Globus pallidus (tissue), 1 donor: ENCODE data around the gene CLCNKB.
"Not testable (repeated sequence)": the region's sequence is repeated elsewhere in the genome, so short reads cannot be mapped to it uniquely, and the experiment has no call there.

ENCODE experiments used
- DNase-seq: peaks from one replicate; pipeline ENCODE4 v3.0.0-alpha.2; 2015; ENCODE audit warnings: low spot score

Gene CLCNKB

DNA sequence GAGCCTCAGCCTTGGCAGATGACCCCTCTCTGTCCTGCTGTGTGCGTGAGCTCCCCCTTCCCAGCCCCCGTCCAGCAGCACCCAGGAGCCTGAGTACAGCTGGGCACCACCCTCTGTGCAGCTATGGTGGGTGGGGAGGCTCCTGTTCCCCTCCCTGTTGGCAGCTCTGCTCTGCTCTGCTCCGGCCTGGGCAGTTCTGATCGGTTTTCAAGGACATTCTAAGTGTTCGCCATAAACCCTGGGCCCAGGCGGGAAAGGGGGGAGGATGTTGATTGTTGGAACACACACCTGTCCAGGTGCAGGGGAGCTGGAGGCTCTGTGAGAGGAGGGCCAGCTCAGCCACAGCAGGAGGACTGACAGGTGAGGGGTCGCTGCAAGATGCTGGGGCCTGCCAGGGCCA lies at the start of gene CLCNKB:
Gene CLCNKB, plus strand, starts transcription at position 262 of the 400 bp plus-strand sequence. CDS start 711 bp downstream, outside the sequence.
- no peak for DNase-seq

DNA sequence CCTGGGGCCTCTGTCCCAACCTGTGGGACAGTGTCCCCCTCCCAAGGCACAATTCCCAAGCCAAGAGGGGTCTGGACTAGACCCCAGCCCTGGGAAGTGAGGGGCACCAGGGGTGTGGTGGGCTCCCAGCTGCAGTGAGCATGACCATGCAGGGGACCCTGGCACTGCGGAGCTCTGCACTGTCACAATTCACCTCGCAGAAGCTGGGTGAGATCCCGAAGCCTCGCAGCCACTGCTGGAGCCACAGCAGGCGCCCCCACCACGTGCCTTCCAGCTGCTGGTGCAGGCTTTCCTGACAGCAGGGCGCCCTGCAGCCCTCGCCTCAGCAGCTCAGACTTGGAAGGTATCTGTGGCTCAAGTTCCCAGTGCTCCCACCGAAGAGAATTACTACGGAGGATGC lies 49.5 kb upstream of the CLCNKB start:
- no peak for DNase-seq

DNA sequence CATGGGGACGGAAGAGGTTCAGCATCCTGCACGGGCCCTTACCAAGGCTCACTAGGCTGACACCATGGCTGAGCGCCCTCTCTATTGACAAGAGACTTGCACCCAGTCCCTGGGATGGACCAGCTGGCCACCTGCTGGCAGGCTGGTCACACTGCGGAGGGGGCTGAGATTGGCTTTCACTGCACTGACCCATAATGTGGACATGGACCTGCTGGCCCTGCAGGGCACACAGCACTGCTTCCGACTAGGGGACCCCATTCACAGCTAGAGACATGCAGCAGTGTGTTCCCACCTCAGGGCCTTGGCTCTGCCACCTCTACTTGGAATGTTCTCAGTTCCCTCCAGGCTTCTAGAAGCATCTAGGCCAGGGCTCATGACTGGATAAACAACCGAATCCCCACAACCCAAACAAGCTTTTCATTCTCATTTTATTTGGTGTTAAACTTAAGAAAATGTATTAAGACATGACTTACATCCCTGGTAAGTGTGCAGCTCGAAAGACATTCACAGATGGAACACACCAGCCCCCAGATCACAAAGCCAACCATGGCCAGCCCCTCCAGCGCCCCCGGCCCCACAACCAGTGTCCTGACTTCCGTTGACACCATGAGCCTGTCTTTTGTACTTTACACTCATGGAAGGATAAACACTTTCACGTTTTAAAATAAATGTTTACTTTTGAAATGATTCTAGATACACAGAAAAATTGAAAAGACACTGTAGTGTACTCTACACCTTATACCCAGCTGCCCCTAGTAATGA lies 48.8 kb upstream of the CLCNKB start:
- peak; percentile 80 for DNase-seq

DNA sequence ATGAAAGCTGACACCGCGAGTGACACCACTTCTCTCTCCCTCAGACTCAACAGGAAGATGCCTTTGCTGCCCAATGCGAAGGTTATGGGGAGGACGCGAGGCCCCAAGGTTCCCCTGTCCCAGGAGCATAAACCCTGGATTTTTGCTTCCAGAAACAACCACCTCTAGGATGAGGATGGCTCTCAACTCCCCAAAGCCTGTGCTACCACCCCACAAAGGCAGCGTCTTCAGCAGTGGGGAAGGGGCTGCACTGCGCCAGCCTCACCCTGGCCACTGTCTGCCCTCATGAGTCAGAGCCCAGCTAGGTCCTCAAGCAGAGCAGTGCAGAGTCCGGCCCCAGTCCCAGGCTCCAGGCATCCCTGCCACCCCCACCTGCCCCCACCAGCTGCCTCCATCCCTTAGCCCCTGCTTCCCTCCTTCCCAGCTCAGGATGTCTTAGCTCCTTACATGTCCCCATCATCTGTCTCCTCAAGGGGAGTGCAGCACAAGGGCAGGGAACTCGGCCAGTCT lies 46.5 kb upstream of the CLCNKB start:
- DNase-seq: no peak

DNA sequence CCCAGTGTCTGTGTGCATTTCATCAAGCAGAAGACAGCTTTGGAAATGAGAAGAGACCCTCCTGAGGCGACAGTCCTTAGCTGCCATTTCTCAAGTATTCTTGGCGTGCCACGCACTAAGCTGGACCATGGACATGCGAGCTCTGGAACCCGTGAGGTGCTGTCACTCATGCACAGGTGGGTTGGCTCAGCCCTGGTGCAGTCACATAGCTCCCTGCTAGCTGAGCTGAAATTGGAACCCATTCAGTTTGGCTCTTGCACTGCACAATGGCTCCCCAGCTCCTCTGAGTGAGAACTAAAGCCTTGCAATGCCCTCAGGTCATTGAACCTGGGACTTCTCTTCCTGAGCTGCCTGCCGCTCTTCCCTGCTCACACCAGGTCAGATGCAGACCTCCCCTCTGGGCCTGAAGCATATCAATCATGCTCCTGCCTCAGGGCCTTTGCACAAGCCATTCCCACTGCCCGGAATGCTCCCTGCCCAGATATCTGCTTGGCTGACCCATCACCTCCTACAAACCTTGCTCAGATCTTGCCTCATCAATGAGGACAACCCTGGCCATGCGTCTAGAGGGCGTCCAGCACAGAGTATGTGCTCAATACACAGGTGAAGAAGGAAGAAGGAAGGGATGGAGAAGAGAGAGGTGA lies 45.8 kb upstream of the CLCNKB start:
- DNase-seq: no peak

DNA sequence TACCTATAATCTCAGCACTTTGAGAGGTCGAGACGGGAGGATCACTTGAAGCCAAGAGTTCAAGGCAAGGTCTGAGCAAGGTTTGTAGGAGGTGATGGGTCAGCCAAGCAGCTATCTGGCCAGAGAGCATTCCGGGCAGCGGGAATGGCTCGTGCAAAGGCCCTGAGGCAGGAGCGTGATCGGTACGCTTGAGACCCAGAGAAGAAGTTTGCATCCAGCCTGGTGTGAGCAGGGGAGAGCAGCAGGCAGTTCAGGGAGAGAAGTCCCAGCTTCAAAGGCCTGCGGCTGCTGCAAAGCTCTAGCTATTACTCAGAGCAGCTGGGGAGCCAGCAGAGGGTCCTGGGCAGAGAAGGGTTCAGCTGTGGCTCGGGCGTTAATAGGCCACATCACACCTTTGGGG lies 44.7 kb upstream of the CLCNKB start:
- no peak for DNase-seq

DNA sequence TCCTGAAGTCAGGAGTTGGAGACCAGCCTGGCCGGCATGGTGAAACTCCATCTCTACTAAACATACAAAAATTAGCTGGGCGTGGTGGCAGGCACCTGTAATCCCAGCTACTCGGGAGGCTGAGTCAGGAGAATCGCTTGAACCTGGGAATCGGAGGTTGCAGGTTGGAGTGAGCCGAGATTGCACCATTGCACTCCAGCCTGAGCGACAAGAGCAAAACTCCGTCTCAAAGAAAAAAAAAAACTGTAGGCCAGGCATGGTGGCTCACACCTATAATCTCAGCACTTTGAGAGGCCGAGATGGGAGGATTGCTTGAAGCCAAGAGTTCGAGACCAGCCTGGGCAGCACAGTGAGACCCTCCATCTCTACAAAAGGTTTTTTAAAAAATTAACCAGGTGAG lies 42.3 kb upstream of the CLCNKB start:
- DNase-seq: not testable (repeated sequence)

DNA sequence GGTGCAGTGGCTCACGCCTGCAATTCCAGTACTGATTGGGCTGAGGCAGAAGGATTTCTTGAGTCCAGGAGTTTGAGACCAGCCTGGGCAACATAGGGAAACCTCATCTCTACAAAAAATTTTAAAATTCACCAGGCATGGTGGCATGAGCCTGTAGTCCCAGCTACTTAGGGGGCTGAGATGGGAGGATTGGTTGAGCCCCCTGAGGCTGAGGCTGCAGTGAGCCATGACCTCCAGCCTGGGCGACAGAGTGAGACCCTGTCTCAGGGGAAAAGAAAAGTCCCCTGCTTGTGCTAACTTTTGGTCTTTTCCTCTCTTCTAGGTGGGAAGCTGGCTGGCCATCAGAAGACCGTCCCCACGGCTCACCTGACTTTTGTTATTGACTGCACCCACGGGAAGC lies 38.0 kb upstream of the CLCNKB start:
- no peak for DNase-seq

DNA sequence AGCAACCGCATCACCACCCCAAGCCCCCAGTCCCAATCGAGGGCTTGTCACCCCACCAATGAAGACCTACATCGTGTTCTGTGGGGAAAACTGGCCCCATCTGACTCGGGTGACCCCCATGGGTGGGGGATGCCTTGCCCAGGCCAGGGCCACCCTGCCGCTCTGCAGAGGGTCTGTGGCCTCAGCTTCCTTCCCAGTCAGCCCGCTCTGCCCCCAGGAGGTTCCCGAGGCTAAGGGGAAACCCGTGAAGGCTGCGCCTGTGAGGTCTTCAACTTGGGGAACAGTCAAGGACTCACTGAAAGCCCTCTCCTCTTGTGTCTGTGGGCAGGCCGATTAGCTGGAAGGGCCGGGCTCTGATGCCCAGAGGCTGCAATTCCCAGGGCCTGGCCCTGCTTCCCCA lies 37.6 kb upstream of the CLCNKB start:
- no peak for DNase-seq

DNA sequence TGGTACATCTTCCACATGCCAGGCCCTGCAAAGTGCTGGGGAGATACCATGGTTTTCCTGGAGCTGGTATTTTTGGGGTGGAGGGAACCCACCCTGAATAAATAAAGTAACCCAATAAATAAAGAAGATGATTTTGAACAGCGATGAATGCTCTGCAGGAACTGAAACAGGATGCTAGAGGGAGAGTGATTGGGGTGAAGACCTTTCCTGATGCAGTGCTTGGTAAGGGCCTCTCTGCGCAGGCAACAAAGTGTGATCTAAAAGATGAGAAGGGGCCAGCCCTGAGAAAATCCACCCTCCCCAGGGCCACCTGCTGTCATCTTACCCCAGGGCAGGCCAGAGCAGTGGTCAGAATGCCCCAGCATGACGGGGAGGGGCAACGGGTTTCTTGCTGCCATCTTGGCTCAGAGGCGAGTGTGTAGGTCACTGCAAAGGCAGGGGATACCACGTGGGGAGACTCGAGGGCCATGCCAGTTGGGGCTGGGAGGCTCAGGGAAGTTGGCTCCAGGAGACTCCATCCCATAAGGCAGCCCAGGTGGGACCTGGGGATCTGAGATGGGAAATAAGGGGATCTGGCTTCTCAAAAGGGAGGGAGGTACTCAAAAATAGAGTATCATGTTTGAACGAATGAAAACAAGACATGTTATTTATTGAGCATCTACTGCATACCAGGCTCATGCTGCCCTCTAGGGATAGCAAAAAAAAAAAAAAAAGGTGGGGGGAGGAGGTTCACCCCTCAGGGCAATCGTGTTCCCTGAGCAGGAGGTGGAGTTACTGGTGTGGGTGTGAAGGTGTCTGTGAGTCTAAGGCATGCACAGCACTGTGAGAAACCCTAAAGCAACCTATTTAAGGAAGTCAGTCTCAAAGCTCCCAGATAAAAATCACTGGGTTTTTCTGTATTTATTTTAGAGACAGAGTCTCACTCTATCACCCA lies 36.8 kb upstream of the CLCNKB start:
- no peak for DNase-seq

DNA sequence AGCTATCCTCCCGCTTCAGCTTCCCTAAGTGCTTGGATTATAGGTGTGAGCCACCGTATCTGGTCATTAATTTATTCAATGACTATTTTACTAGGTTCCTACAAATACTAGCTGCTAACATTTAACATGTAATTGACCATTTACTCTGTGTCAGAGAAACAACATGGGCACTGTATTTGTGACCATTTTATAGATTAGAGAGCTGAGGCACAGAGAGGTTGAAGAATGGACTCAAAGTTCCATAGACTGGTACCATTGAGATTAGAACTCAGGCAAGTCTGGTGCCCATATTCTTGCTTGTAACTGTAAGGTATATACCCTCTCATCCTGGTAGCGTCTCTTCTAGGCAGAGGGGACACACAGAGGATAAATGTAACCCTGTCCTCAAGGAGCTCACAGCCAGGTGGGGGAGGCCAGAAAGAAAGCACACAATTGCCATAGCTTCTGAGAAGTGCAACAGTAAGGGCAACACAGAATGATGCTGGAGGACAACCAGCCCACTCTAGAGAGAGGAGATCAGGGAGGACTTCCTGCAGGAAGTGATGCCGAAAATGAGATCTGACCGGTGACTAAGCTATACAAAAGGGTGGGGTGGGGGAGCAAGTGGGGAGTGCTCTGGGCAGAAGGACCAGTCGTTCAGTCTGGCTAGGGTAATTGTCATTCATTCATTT lies 35.8 kb upstream of the CLCNKB start:
- DNase-seq: no peak

DNA sequence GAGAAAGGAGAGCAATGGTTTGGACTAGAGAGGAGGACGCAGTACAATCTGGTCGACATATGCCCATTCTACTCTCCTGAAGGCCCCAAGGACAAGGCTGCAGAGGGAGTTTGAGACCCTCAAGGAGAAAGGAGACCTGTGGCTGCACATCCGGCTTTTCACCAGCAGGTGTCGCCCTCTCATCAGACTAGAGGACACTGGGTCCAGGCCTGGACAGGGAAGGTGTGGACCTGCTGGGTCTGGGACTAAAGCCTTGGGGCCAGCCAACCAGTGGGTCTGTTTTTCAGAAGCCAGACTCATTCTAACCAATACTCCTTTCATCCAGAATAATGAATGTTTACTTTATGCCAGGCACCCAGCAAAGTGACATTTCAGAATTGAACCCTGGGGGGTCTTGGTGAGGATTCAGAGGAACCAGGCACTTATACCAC lies 34.5 kb upstream of the CLCNKB start:
- peak; percentile 56 for DNase-seq

DNA sequence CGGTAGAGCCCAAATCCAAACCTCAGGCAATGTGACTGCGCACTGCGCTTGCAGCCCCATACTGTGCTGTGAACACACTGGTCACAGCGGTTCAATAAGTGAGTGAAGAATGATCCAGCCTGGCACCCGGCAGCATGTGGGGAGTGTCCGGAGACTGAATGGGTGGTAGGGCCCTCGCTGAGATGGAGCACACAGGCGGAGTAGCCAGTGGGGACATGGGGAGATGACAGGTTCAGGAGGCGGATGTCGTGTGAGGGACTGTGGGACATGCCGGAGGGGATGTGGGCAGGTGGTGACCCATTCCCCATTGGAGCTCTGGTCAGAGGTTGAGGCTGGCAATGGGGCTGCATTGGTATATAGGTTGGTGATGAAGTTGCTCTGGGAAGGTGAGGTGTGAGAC lies 33.9 kb upstream of the CLCNKB start:
- no peak for DNase-seq

DNA sequence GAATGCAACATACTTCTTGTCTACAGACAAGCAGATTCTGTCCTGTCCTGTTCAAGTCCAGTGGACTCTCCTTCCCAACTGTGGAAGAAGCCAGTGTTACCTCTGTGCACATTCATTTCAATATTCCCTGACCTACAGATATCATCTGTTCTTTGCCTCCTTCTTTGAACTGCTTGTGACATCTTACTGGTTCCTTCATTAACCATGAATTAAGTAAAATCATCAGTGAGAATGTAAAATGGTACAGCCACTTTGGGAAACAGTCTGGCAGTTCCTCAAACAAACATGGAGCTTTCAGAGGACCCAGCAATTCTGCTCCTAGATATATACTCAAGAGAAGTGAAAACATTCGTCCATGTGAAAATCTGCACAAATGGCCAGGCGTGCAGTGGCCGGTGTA lies 32.7 kb upstream of the CLCNKB start:
- no peak for DNase-seq

DNA sequence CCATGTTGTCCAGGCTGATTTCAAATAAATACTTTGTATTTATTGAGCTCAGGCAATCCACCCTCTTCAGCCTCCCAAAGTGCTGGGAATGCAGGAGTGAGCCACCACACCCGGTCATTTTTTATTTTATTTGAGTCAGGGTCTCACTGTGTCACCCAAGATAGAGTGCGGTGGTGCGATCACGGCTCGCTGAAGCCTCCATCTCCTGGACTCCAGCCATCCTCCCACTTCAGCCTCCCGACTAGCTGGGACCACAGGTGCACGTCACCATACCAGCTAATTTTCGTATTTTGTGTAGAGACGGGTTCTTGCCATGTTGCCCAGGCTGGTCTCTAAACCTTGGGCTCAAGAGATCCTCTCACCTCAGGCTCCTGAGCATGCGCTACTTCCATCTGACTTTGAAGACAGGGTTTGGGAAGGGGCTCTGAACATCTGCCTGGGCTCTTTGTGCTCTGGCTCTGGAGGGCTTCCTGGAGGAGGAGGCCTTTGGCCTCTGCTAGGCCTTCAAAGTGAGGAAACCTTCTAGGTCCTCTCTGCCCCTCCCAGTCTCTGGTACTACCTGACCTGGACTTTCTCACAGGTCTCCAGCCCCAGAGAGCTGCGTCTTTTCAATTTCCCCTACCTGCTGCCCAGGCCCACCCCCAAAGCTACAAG lies 31.5 kb upstream of the CLCNKB start:
- no peak for DNase-seq

DNA sequence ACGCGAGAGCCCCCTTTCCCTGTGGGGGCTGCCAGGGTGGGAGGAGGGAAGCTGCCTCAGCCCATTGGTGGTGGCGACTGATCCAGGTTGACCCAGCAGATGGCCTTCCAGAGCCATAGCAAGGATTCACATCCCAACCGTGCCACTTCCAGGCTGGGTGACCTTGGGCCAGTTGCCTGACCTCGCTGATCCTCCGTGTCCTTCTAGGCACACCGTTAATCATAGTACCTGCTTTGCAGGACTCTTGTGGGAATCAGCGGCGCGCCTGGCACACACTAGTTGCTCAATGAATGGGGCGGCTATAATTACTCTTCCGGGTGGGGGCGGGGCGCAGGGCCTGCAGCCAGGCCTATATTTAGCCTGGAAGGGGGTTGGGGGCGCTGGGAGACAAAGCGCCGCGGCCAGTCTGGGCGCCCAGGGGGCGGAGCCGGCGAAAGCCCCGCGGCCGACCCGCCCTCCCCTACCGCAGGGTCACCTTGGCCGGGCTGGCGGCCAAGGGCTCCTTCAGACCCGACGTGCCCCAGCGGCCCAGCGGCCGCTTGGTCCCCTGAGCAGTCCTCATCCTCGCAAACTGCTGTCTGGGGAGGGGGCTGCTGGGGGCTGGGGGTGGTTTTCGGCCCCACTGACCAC lies 30.9 kb upstream of the CLCNKB start:
- no peak for DNase-seq

DNA sequence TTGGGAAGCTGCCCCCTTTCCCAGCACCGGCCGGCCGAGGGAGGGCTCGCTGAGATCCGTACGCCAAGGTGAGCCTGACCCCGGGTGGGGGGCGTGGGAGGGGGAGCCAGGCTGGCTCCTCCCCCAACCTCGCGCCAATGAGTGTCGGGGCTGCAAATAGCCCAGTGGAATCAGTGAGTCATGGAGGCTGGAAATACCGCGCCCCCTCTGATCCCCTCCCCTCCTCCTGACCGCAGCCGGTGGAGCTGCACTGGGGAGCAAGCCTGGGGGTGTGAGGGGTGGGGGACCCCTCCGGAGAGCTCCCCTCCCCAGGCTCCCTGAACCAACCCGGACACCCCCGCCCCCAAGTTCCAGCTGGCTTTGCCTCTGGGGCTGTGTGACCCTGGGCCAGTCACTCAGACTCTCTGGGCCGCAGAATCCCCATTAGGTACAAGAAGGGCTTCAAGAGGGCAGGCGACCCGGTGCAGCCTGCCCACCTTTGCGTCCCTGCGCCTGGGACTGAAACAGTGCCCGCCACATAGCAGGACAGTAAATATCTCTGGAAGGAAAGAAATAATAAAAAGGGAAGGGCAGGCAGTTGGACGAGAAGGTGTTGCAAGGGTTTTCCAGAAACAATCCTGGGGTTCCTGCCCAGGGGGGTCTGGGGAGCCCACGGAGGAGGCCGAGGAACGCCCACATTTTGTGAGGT lies 30.2 kb upstream of the CLCNKB start:
- no peak for DNase-seq

DNA sequence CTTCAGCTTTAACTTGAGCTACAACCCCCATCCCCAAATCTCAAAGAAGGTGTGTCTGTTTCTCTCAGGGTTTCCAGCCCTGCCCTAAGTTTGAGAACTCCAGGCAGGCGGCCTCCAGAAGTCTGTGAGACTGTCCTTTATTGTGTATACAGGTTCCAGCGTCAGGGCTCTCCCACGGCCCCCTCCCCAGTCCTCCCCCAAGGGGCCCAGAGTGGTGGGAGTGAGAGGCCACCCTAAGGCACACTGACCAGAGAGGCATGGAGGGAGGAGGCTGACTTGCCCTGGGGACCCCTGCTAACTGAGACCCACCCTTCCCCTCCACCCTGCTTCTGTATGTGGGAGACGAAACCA lies 29.7 kb upstream of the CLCNKB start:
- no peak for DNase-seq

DNA sequence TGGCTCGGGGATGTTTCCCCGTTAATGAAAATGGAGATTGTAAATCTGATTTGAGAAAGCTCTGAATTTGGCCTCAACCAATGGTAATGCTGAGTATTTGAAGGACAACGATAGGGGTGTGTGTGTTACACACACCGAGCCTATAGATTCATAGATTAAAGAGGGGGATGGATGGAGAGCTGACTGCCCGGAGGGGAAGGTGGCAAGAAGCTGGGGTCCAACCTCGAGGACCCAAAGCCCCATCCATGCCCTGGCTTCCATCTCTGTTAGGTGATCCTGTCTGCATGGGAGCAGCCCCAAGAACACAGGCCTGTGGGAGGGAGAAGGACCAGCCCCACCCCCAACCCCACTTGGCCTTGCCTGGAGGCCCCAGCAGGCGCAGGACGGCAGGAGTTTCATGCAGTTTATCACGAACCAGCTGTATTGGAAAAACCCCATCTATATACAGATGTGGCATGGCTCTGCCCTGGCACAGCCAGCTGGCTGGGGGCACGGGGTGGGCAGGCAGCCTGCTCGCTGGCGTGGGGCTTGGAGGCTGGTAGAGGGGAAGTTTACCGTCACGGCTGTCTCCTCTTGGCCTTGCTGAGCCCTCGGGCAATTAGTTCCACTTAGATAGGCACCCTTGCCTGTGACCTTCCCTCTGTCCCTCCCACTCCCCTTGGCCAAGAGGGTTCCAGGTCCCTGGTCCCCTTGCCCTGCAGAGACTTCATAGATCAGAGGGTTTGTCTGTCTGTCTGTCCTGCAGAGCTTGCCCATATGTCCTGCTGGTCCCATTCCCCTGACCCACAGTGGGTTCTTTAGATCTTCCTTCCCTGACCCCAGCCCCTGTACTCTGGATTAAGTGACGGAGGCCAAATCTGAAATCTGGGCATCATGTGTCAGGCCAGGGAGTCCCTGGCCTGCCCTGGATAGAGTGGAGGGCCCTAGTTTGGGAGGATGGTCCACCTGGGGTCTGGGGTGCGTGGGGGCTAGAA lies 28.8 kb upstream of the CLCNKB start:
- no peak for DNase-seq
